HG02798 (cell line): ENCODE results near the gene CAMK1.

Source experiments
- ATAC-seq: cut with Tn5 transposase; IDR thresholded peaks from one replicate; pipeline ENCODE4 v1.9.1; 2021; ENCODE audit warnings: mild to moderate bottlenecking; ENCODE audit not compliant: unreplicated experiment, poor library complexity

CAMK1 gene

GRCh38 chr3:9716801-9717555, 52.8 kb downstream of the CAMK1 start:
- ATAC-seq, result no peak

DNA sequence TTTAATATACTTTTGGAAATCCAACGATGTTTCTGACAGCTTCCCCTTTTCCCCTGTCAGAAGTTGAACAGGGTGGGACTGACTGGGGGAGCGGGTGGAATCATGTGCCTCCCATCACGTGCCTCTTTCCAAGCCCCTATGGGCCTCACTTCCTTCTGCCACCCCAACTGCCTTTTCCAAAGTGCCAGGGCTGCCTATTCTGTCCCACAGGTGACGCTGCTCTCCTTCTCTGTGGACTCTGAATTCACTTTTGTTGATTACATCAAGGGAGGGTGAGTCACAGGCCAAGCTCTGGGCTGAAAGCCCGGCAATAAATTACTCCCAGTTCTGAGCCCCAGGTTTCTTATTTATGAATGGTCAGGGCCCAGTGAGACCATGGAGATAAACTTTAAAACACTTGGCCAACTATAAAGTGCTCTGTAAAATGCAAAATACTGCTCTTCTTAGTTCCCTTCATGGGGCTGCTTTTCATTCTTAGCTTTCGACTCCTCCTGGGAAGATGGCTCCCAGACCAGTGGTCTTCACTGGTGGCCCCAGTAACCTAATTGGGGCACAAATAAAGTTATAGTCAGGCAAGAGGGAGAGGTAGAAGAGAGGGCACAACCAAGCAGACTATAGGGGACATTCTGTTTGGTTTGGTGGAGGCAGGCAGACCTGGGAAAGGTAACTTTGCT, 53.8 kb downstream of the CAMK1 start:
- no peak for ATAC-seq

GRCh38 chr3:9715136-9715535, 54.6 kb downstream of the CAMK1 start:
- no peak for ATAC-seq

GRCh38 chr3:9713142-9713541, 56.6 kb downstream of the CAMK1 start:
- no peak for ATAC-seq

- ATAC-seq, result no peak
These were observed 57.3 kb downstream of the CAMK1 start for GRCh38 chr3:9712415-9712814.

DNA sequence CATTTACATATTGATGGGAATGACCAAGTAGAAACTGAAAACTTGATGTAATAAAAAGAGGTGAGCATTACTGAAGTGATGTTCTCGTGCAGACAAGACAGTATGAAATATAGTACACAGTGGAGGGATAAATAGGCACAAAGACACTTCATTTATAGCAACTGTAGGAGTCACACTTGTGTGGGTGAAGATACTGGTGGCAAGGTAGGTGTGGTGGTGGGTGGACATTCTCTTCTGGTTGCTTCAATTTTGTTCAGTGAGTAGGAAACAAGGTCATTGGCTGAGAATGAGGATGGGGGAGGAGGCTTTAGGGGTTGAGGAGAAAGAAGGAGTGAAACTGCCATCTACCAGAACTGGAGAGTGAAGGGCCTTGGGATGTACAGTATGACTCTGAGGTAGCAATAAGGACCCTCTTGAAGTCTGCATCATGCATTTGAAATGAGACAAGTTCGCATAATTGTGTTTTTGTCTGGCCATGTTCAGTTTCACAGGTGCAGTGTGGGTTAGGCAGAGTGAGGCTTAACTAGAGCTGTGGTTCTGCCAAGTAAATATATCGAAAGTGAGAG, 59.5 kb downstream of the CAMK1 start:
- ATAC-seq, result no peak
